Transverse colon (tissue), 4 donors: ENCODE measurements around the gene SLC25A48. TPM values are rescaled to one million over a fixed set of nuclear protein-coding genes. Genes with fewer than 3 reads are reported as not detected.

ENCODE experiments used
- DNase-seq: peaks from one replicate; pipeline ENCODE4 v3.0.0-alpha.2; 2019
- H3K27ac ChIP-seq, 4 donors: fragments of 200-600 bp; sonication (generic); 2 replicates each; pipeline ENCODE4 v1.5.1; 2016 to 2018; ENCODE audit warnings: inconsistent platforms in 4 of 4
- H3K27me3 ChIP-seq: fragments of 200-600 bp; sonication (generic); 2 replicates; pipeline ENCODE4 v1.5.1; 2017; ENCODE audit warnings: inconsistent platforms
- H3K36me3 ChIP-seq, 4 donors: fragments of 200-600 bp; sonication (generic); 2 replicates each; pipeline ENCODE4 v1.5.1; 2017 to 2019; ENCODE audit warnings: inconsistent platforms in 4 of 4
- H3K4me1 ChIP-seq, 4 donors: fragments of 200-600 bp; sonication (generic); 2 replicates each; pipeline ENCODE4 v1.5.1; 2017 to 2020; ENCODE audit warnings: inconsistent platforms in 4 of 4
- H3K4me3 ChIP-seq, 4 donors: fragments of 200-600 bp; sonication (generic); 1 replicate in 1 of 4; 2 replicates in 3 of 4; pipeline versions ENCODE4 v1.5.1 to v1.6.1; 2017 to 2019; ENCODE audit warnings: inconsistent platforms in 4 of 4
- H3K9me3 ChIP-seq, 2 donors: fragments of 200-600 bp; sonication (generic); 2 replicates each; pipeline ENCODE4 v1.5.1; 2017 to 2019; ENCODE audit warnings: inconsistent platforms in 2 of 2
- EP300 ChIP-seq: sonication (generic); formaldehyde crosslinking; IDR thresholded peaks from one replicate; pipeline ENCODE4 v1.6.1; 2017; ENCODE audit warnings: antibody characterized with exemption, low read depth
- POLR2A ChIP-seq: fragments of 450-650 bp; IDR thresholded peaks from one replicate; pipeline ENCODE4 v1.6.1; 2016; ENCODE audit warnings: antibody characterized with exemption, mild to moderate bottlenecking, moderate library complexity
- POLR2AphosphoS5 ChIP-seq, 3 donors: sonication (generic); formaldehyde crosslinking; IDR thresholded peaks; one replicate each; pipeline ENCODE4 v1.6.1; 2016; ENCODE audit warnings: antibody characterized with exemption in 3 of 3
- WGBS, 2 donors: methylation state at CpG; one replicate each; pipeline ENCODE4 v1.1.5; 2018; ENCODE audit warnings: low coverage in 1 of 2; 5-methylcytosine and 5-hydroxymethylcytosine counted together
- in situ Hi-C, 4 donors: fragments of 200-750 bp; cut with MboI; loops; one replicate each; pipeline versions ENCODE4 v1.15.0 to v1.15.1; 2017; ENCODE audit warnings: low sequenced_read_pairs in 3 of 4, low pct_ligation_motif_present in 1 of 4, low pct_unique_long_range_greater_than_20kb in 1 of 4
- intact Hi-C: fragments of 100-400 bp; cut with DNase I; formaldehyde crosslinking; loops from one replicate; pipeline ENCODE4 v1.15.1; 2023; ENCODE audit warnings: low total_unique reads
- small RNA-seq, 4 donors: library from RNA; depleted of rRNA; stranded (forward); fragments of <200 nt; gene quantifications; one replicate each; pipeline ENCODE3, GENCODE V24; 2016
- total RNA-seq, 4 donors: library from RNA; depleted of rRNA; stranded (reverse); fragments of >200 nt; gene quantifications; one replicate each; pipeline ENCODE4 v1.1.0, GENCODE V29; 2016
- TF ChIP-seq, protein P1 (sequence below), 5 experiments: fragments of 200-600 bp in 3 of 5; fragments of 450-650 bp in 2 of 5; sonication (generic) in 3 of 5; IDR thresholded peaks; 1 replicate in 2 of 5; 2 replicates in 3 of 5; pipeline ENCODE4 v1.5.1; 2016 to 2017; ENCODE audit warnings: antibody characterized with exemption in 5 of 5, inconsistent platforms in 3 of 5, mild to moderate bottlenecking in 2 of 5, moderate library complexity in 1 of 5

Gene SLC25A48
- total RNA-seq, 4 donors from 2014 or later, result 0.48 to 2.6 (median 1.8) TPM; not detected in 1

- H3K4me3 ChIP-seq, result no peak overlapping the region
- no peak for DNase-seq
- no peak overlapping the region for H3K27ac ChIP-seq
- in situ Hi-C loops, result loop anchor here in 1 of 4 donors (25.0 kb wide), 1 partner anchor 131 kb away; no protein-coding TSS in a partner anchor
- WGBS, 2 donors, result 60 to 67% methylated on average over 18 of the region's 18 CpGs
- no peaks in the 10 kb centered on the region for H3K36me3 ChIP-seq
- no peaks in the 10 kb centered on the region for H3K9me3 ChIP-seq
- no peak for TF ChIP-seq EP300
- TF ChIP-seq, protein P1, sequence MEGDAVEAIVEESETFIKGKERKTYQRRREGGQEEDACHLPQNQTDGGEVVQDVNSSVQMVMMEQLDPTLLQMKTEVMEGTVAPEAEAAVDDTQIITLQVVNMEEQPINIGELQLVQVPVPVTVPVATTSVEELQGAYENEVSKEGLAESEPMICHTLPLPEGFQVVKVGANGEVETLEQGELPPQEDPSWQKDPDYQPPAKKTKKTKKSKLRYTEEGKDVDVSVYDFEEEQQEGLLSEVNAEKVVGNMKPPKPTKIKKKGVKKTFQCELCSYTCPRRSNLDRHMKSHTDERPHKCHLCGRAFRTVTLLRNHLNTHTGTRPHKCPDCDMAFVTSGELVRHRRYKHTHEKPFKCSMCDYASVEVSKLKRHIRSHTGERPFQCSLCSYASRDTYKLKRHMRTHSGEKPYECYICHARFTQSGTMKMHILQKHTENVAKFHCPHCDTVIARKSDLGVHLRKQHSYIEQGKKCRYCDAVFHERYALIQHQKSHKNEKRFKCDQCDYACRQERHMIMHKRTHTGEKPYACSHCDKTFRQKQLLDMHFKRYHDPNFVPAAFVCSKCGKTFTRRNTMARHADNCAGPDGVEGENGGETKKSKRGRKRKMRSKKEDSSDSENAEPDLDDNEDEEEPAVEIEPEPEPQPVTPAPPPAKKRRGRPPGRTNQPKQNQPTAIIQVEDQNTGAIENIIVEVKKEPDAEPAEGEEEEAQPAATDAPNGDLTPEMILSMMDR (IDR thresholded peaks at IDR 0.05), result no peak
- TF ChIP-seq POLR2AphosphoS5 (IDR thresholded peaks at IDR 0.05), result no peak
- TF ChIP-seq POLR2A, result no peak
- peaks cover 83% of the 10 kb centered on the region for H3K27me3 ChIP-seq
- intact Hi-C loops, result no loop called here
- H3K4me1 ChIP-seq, result peaks cover 0 to 10% (median 9%) of the 10 kb centered on the region in 4 donors
Observed at GRCh38 chr5:135930949-135931295, 96.5 kb downstream of the SLC25A48 start.

GRCh38 chr5:135934939-135935338 lies 100.5 kb downstream of the SLC25A48 start:
- Histone ChIP-seq H3K4me3 (no peak overlapping the region), H3K27me3 (peaks cover 46% of the 10 kb centered on the region), H3K9me3 (no peaks in the 10 kb centered on the region), H3K27ac (no peak overlapping the region), H3K36me3 (no peaks in the 10 kb centered on the region), H3K4me1 (peaks cover 0 to 9% (median 8%) of the 10 kb centered on the region in 4 donors)
- no peak for TF ChIP-seq POLR2AphosphoS5 (IDR thresholded peaks at IDR 0.05)
- 68 to 80% methylated on average over 3 of the region's 3 CpGs for WGBS, 2 donors
- no peak for DNase-seq
- intact Hi-C loops (no loop called here), in situ Hi-C loops (loop anchor here in 1 of 4 donors (25.0 kb wide), 1 partner anchor 127 kb away; no protein-coding TSS in a partner anchor)

DNA sequence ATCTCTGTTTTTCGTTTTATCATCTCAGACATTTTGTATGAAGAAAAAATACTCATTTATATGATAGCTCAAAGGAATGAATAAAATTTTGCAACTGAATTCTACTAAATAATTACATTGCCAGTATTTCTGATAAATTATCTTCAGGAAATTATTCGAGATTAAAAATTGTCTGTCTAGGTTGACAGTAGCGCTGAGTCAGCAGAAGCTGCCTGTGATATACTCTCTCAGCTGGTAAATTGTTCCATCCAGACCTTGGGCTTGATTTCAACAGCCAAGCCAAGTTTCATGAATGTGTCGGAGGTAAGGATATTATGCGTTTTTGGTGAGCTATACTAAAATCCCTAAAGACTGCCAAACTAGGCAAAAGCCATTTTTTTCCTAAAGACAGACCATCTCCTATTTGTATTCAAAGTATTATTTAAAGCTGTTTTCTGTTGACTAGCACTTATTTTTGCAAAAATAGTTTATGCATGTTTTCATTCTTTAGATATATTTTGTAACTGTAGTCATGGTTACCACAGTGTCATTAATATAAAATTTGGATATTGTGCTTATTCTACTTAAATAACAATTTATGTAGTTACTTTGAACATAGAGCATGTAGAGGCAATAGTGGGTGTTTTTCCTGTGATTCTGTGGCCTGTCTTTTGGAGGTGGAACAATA lies 102.9 kb downstream of the SLC25A48 start:
- DNase-seq, result no peak
- 89 to 97% methylated on average over 4 to 5 of the region's 5 CpGs for WGBS, 2 donors
- in situ Hi-C loops, result loop anchor here in 1 of 4 donors (25.0 kb wide), 1 partner anchor 125 kb away; no protein-coding TSS in a partner anchor
- no peaks in the 10 kb centered on the region for H3K9me3 ChIP-seq
- no peaks in the 10 kb centered on the region for H3K36me3 ChIP-seq
- no peak overlapping the region for H3K4me3 ChIP-seq
- no peak overlapping the region for H3K27ac ChIP-seq
- intact Hi-C loops, result no loop called here
- no peaks in the 10 kb centered on the region for H3K4me1 ChIP-seq
- TF ChIP-seq, protein P1 (IDR thresholded peaks at IDR 0.05), result no peak
- TF ChIP-seq POLR2A, result no peak
- TF ChIP-seq POLR2AphosphoS5 (IDR thresholded peaks at IDR 0.05), result no peak
- TF ChIP-seq EP300, result no peak
- peaks cover 22% of the 10 kb centered on the region for H3K27me3 ChIP-seq

Small RNA genes within 50 kb of the gene (small RNA-seq; reads per million reads assigned to genes)
- 0 reads per million in 4 donors for gene MIR5692C1

Other genes with a start within 250 kb of the SLC25A48 start
- gene IL9, start 61.2 kb downstream of the SLC25A48 start, total RNA-seq, result not detected
- not detected for gene LECT2, start 120.3 kb downstream of the SLC25A48 start, total RNA-seq
- gene TGFBI, start 194.3 kb downstream of the SLC25A48 start, total RNA-seq, result 10 to 100 TPM; 22.4 to 79.6 (median 29.8) TPM